AG04450 (cell line): ENCODE data around the gene TNRC18. TPM values are rescaled to one million over a fixed set of nuclear protein-coding genes. Genes with fewer than 3 reads are reported as not detected.

Experiments
- CTCF ChIA-PET: fragments of 300-600, 350-600 bp; formaldehyde crosslinking; extraction: SDS; loops from one replicate; lab custom pipeline; 2022; ENCODE audit warnings: antibody characterized with exemption, inconsistent platforms; lab: Charles Lee
- POLR2A ChIA-PET: fragments of 350-600 bp; formaldehyde crosslinking; extraction: SDS; loops from one replicate; lab custom pipeline; 2021; ENCODE audit warnings: antibody characterized with exemption, inconsistent platforms; lab: Yijun Ruan, JAX
- DNase-seq: peaks from one replicate; pipeline ENCODE4 v3.0.0-alpha.2; 2011; ENCODE audit warnings: low read depth, low spot score
- H3K27ac ChIP-seq: one replicate; pipeline ENCODE4 v1.5.1; 2012; ENCODE audit warnings: low read depth, low read length, control low read depth
- H3K27me3 ChIP-seq: one replicate; pipeline ENCODE4 v1.6.0; 2012; ENCODE audit warnings: low read length; ENCODE audit not compliant: control insufficient read depth, insufficient read depth
- H3K4me3 ChIP-seq: 2 replicates; pipeline ENCODE4 v1.5.1; 2011; ENCODE audit warnings: mild to moderate bottlenecking, low read depth, low read length, control low read depth
- H3K9me3 ChIP-seq: 2 replicates; pipeline ENCODE4 v1.5.1; 2012; ENCODE audit warnings: low read length; ENCODE audit not compliant: control insufficient read depth, insufficient read depth
- polyA plus RNA-seq: library from polyadenylated mRNA; depleted of rRNA; stranded (reverse); fragments of >200 nt; gene quantifications from 2 replicates; pipeline ENCODE4 v1.2.3, GENCODE V29; 2011
- TF ChIP-seq, protein P1 (sequence below): IDR thresholded peaks from 2 replicates; pipeline ENCODE4 v1.5.1; 2011; ENCODE audit warnings: low read depth, low read length, control low read depth, inconsistent platforms

The TNRC18 gene
- polyA plus RNA-seq, 1 experiment, result 13.4 TPM

- POLR2A ChIA-PET, result no interaction called here
- Histone ChIP-seq H3K27ac (no peak overlapping the region), H3K9me3 (peaks cover 5% of the 10 kb centered on the region), H3K4me3 (no peak overlapping the region), H3K27me3 (no peaks in the 10 kb centered on the region)
- CTCF ChIA-PET, result no interaction called here
- no peak for DNase-seq
- TF ChIP-seq, protein P1, sequence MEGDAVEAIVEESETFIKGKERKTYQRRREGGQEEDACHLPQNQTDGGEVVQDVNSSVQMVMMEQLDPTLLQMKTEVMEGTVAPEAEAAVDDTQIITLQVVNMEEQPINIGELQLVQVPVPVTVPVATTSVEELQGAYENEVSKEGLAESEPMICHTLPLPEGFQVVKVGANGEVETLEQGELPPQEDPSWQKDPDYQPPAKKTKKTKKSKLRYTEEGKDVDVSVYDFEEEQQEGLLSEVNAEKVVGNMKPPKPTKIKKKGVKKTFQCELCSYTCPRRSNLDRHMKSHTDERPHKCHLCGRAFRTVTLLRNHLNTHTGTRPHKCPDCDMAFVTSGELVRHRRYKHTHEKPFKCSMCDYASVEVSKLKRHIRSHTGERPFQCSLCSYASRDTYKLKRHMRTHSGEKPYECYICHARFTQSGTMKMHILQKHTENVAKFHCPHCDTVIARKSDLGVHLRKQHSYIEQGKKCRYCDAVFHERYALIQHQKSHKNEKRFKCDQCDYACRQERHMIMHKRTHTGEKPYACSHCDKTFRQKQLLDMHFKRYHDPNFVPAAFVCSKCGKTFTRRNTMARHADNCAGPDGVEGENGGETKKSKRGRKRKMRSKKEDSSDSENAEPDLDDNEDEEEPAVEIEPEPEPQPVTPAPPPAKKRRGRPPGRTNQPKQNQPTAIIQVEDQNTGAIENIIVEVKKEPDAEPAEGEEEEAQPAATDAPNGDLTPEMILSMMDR, result no peak
Observed at GRCh38 chr7:5414916-5415315, 8.7 kb downstream of the TNRC18 start.

DNA sequence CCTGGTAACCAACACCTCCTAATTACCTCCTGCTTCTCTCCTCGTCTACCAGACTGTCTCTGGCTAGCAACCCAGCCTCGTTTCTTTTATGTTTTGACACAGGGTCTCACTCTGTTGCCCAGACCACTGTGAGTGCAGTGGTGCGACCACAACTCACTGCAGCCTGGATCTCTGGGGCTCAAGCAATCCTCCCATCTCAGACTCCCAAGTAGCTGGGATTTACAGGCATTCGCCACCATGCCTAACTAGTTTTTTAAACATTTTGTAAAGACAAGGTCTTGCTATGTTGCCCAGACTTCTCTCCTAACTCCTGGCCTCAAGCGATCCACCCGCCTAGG, 10.2 kb downstream of the TNRC18 start:
- TF ChIP-seq, protein P1, result no peak
- DNase-seq, result no peak
- Histone ChIP-seq H3K27me3 (no peaks in the 10 kb centered on the region), H3K9me3 (peaks cover 5% of the 10 kb centered on the region), H3K27ac (no peak overlapping the region), H3K4me3 (no peak overlapping the region)
- ChIA-PET POLR2A (interaction anchor here (0.6 kb wide), 1 partner anchor 72 kb away, joined by 9 read pairs; no protein-coding TSS in a partner anchor), CTCF (no interaction called here)

- POLR2A ChIA-PET, result interaction anchor here (1.2 kb wide), 1 partner anchor 9 kb away, joined by 4 read pairs; no protein-coding TSS in a partner anchor
- no peak for DNase-seq
- Histone ChIP-seq H3K9me3 (peaks cover 5% of the 10 kb centered on the region), H3K27me3 (no peaks in the 10 kb centered on the region), H3K4me3 (no peak overlapping the region), H3K27ac (no peak overlapping the region)
- TF ChIP-seq, protein P1, result no peak
- CTCF ChIA-PET, result interaction anchor here (0.7 to 1.8 kb wide), 3 partner anchors 21 to 257 kb away, joined by 3 to 10 read pairs (median 7); no protein-coding TSS in a partner anchor
Observed at GRCh38 chr7:5408777-5409176, 14.9 kb downstream of the TNRC18 start.

GRCh38 chr7:5406957-5407945, 16.4 kb downstream of the TNRC18 start:
- CTCF ChIA-PET, result interaction anchor here (1.0 to 1.4 kb wide), 2 partner anchors 42 to 167 kb away, joined by 3 to 4 read pairs; no protein-coding TSS in a partner anchor
- peak overlapping the region; percentile 47 for H3K27ac ChIP-seq

More at GRCh38 chr7:5406957-5407945, 16.4 kb downstream of the TNRC18 start:
- Histone ChIP-seq H3K27me3 (no peaks in the 10 kb centered on the region), H3K4me3 (no peak overlapping the region), H3K9me3 (peaks cover 3% of the 10 kb centered on the region)
- TF ChIP-seq, protein P1, result no peak
- DNase-seq, result no peak
- POLR2A ChIA-PET, result no interaction called here
